ENCODE measurements around the gene NR6A1.

- TF ChIP-seq, protein P1, sequence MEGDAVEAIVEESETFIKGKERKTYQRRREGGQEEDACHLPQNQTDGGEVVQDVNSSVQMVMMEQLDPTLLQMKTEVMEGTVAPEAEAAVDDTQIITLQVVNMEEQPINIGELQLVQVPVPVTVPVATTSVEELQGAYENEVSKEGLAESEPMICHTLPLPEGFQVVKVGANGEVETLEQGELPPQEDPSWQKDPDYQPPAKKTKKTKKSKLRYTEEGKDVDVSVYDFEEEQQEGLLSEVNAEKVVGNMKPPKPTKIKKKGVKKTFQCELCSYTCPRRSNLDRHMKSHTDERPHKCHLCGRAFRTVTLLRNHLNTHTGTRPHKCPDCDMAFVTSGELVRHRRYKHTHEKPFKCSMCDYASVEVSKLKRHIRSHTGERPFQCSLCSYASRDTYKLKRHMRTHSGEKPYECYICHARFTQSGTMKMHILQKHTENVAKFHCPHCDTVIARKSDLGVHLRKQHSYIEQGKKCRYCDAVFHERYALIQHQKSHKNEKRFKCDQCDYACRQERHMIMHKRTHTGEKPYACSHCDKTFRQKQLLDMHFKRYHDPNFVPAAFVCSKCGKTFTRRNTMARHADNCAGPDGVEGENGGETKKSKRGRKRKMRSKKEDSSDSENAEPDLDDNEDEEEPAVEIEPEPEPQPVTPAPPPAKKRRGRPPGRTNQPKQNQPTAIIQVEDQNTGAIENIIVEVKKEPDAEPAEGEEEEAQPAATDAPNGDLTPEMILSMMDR (IDR thresholded peaks at IDR 0.05) = no peak
- TF ChIP-seq POLR2A (IDR thresholded peaks at IDR 0.05) = no peak
Observed at GRCh38 chr9:124706685-124707084, 64.4 kb downstream of the NR6A1 start.

All from ovary (tissue), 3 donors.